ENCODE data around the gene FLVCR2.

FLVCR2 gene

DNA sequence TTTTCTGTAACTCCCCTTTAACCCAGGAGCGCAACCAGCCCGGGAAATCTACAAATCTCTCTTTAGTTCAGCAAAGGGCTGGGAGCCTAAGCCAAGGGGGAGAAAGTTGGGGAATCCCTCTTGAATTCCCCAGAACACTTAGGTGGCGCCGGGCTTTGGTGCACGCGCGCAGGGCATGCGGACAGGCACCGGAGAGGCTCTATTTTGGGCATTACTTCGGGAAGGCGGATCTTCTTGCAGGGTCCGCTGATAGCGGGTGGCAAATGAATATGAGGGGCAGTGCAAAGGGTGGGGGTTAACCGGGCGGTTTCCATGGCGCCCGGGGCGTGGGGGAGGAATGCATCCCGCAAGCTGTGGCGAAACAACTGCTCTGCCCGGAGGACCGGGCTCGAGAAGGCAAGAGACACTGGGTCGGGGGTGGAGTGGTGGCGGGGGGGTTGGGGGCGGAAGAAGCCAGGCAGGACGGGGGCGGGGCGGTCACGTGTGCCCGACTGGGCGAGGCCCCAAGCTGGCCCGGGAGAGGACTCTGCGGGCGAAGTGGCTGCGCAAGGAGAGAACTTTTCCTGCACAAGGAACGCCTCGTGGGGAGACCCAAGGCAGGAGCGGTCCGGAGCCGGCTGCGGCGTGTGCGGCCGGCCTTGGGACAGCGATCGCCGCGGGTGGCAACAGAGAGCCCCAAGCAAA lies at the start of gene FLVCR2:
TSS of gene FLVCR2 (plus strand) at position 519 of the 684 bp plus-strand sequence. CDS start 353 bp downstream, outside the sequence.
- H3K36me3 ChIP-seq, result no peaks in the 10 kb centered on the region
- H3K27me3 ChIP-seq, result no peaks in the 10 kb centered on the region
- peak within 1 kb of the TSS; percentile 63 to 80 for H3K27ac ChIP-seq
- peaks cover 0 to 22% (median 14%) of the 10 kb centered on the region in 4 donors for H3K4me1 ChIP-seq
- peak; percentile 83 to 91 for DNase-seq
- TF ChIP-seq, protein P1, sequence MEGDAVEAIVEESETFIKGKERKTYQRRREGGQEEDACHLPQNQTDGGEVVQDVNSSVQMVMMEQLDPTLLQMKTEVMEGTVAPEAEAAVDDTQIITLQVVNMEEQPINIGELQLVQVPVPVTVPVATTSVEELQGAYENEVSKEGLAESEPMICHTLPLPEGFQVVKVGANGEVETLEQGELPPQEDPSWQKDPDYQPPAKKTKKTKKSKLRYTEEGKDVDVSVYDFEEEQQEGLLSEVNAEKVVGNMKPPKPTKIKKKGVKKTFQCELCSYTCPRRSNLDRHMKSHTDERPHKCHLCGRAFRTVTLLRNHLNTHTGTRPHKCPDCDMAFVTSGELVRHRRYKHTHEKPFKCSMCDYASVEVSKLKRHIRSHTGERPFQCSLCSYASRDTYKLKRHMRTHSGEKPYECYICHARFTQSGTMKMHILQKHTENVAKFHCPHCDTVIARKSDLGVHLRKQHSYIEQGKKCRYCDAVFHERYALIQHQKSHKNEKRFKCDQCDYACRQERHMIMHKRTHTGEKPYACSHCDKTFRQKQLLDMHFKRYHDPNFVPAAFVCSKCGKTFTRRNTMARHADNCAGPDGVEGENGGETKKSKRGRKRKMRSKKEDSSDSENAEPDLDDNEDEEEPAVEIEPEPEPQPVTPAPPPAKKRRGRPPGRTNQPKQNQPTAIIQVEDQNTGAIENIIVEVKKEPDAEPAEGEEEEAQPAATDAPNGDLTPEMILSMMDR (IDR thresholded peaks at IDR 0.05), result no peak
- H3K4me3 ChIP-seq, result peak within 1 kb of the TSS; percentile 54 to 63
- intact Hi-C loops (cut with DNase I; ENCODE audit: low total_unique reads), result loop anchor here (2.0 kb wide), 1 partner anchor 77 kb away; no protein-coding TSS in a partner anchor
- H3K9me3 ChIP-seq, result no peaks in the 10 kb centered on the region

DNA sequence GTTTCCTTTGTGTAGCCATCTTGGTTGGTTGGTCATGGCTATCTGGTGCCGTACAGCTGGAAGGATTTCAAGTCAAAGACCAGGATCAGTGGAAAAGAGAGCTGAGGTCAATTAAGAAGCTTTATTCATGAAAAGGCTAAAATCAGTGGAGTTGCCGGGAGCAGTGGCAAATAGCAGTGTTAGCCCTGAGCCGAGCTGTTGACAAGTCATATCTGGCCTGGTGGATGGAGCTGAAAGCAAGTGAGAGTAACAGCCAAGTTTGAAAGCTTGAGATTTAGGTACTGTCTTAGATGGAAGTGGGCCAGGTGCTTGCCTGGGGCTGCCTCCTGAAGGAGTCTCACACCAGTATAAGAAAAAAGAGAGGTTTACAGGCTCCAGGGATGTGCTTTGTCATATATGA lies 47.2 kb upstream of the FLVCR2 start:
- Histone ChIP-seq H3K4me1 (no peaks in the 10 kb centered on the region), H3K9me3 (no peaks in the 10 kb centered on the region), H3K36me3 (no peaks in the 10 kb centered on the region), H3K27me3 (peaks cover 0 to 3% of the 10 kb centered on the region in 2 donors), H3K4me3 (no peak overlapping the region), H3K27ac (no peak overlapping the region)
- DNase-seq, result no peak
- TF ChIP-seq, protein P1 (IDR thresholded peaks at IDR 0.05), result no peak
- intact Hi-C loops (cut with DNase I; ENCODE audit: low total_unique reads), result no loop called here

DNA sequence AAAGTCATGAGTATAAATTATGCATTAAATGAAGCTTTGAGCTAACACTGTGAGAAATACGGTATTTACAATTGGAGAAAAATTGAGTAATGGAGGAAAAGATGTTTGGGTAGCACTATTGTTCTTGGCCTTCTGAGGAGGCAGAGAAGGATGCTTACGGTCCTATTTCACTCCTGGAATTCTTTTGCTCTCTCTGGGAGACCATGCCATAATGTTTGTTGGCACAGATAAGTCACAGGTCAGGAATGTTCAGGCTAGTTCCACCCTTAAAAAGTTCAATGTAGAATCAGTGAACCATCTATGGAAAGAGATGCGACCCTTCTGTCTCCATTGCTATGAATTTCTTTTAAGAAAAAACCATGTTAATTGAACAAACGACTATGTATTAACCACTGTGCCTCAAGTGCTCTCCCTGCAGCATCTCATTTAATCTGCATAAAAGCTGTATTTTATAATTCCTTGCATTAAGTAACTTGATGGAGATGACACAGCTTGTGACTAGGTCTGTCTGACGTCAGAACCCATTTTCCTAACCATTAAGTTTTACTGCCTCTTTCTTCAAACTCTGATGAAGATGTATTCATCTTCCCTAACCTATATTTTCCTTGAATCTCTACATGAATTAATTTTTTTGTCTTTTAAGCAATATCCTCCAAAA lies 46.6 kb upstream of the FLVCR2 start:
- intact Hi-C loops (cut with DNase I; ENCODE audit: low total_unique reads), result no loop called here
- Histone ChIP-seq H3K36me3 (no peaks in the 10 kb centered on the region), H3K27me3 (peaks cover 0 to 3% of the 10 kb centered on the region in 2 donors), H3K9me3 (no peaks in the 10 kb centered on the region), H3K27ac (no peak overlapping the region), H3K4me3 (no peak overlapping the region), H3K4me1 (no peaks in the 10 kb centered on the region)
- no peak for DNase-seq
- TF ChIP-seq, protein P1 (IDR thresholded peaks at IDR 0.05), result no peak

- no peaks in the 10 kb centered on the region for H3K9me3 ChIP-seq
- no peaks in the 10 kb centered on the region for H3K36me3 ChIP-seq
- no peak for DNase-seq
- intact Hi-C loops (cut with DNase I; ENCODE audit: low total_unique reads), result no loop called here
- TF ChIP-seq, protein P1 (IDR thresholded peaks at IDR 0.05), result no peak
- H3K4me3 ChIP-seq, result no peak overlapping the region
- no peak overlapping the region for H3K27ac ChIP-seq
- H3K4me1 ChIP-seq, result no peaks in the 10 kb centered on the region
- H3K27me3 ChIP-seq, result no peaks in the 10 kb centered on the region
Measured at GRCh38 chr14:75533791-75534555, 44.4 kb upstream of the FLVCR2 start.

DNA sequence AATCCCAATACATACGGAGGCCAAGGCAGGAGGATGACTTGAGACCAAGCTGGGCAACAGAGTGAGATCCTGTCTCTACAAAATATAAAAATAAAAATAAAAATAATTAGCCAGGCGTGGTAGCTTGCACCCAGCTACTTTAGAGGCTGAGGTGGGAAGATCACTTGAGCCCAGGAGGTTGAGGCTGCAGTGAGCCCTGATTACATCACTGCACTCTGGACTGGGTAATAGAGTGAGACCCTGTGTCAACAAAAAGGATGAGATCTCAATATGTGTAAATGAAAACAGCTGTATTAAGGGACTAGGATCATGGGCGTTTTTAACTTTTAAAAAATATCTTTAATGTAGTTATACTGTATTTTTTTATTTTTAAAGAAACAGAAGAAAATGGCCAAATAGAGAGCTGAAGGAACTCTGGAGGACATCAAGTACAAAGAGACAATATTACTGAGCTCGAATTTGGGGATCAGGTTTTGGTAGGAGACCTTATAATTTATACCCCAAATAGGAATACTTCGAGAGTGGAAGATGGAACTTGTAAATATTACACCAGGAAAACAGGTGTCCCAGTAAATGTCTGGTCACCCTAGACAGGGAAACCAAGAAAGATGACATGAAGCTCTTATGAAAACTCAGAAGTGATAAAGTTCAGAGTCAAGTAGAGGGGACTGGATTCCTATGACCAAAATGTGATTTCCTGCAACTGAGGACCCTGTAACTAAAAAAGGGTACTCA lies 43.1 kb upstream of the FLVCR2 start:
- no peaks in the 10 kb centered on the region for H3K9me3 ChIP-seq
- H3K27me3 ChIP-seq, result no peaks in the 10 kb centered on the region
- no peak for DNase-seq
- intact Hi-C loops (cut with DNase I; ENCODE audit: low total_unique reads), result no loop called here
- H3K4me3 ChIP-seq, result no peak overlapping the region
- H3K27ac ChIP-seq, result no peak overlapping the region
- no peaks in the 10 kb centered on the region for H3K4me1 ChIP-seq
- no peaks in the 10 kb centered on the region for H3K36me3 ChIP-seq
- TF ChIP-seq, protein P1 (IDR thresholded peaks at IDR 0.05), result no peak
